COLO668 (cell line): Measurements from ENCODE around the gene NSF.
A peak's percentile ranks its signal among the peaks of the same experiment; 100 is the strongest.
"Not testable (repeated sequence)": the region's sequence is repeated elsewhere in the genome, so short reads cannot be mapped to it uniquely, and the experiment has no call there.

Source experiments
- DNase-seq: peaks from one replicate; lab custom pipeline; 2025; ENCODE audit not compliant: unreplicated experiment; lab: John Stamatoyannopoulos, UW

The NSF gene

DNA sequence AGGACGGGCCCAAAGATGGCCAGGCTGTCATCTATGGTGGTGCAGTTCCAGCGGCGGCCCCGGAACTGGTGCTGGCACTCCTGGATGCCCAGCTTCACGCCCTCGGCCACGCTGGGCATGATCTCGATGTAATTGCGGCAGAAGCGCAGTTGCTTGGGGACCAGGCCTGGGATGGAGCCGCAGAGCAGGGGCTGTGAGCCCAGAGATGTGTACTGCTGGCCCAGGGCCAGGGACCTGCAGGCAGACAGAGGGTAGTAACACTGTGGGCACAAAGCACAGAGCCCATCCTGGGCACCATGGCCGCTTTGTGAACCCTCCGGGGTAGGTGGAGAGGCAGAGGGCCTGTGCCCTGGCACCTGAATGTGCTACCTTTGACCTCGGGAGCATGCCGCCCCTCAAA lies 183.2 kb downstream of the NSF start:
- DNase-seq = no peak

DNA sequence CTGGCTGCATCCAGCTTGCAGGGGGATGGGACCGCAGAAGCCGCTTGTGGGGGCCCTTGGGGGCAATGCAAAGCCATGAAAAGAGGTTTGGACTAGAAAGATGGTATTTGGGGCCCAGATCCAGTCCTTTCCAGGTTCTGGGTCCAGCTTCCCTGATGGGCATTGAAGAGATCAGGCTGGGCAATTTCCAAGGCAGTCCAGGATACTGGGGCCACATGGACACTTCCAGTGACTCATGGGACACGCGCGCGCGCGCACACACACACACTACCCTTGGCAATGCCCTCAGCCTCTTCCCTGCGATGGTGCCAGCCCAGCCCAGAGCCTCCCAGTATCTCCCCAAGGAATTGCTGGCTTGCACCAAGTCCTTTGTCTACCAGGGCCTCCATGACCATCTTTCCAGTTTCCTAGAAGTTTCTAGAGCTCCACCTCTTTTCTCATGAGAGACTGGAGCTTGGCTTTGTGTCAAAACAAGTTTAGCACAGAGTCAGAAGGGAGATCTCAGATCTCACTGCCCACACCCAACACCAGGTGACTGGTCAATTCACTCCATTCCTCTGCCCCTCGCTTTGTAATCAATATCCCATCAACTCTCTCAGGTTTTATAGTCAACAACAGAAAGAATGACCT lies 183.8 kb downstream of the NSF start:
- no peak for DNase-seq

DNA sequence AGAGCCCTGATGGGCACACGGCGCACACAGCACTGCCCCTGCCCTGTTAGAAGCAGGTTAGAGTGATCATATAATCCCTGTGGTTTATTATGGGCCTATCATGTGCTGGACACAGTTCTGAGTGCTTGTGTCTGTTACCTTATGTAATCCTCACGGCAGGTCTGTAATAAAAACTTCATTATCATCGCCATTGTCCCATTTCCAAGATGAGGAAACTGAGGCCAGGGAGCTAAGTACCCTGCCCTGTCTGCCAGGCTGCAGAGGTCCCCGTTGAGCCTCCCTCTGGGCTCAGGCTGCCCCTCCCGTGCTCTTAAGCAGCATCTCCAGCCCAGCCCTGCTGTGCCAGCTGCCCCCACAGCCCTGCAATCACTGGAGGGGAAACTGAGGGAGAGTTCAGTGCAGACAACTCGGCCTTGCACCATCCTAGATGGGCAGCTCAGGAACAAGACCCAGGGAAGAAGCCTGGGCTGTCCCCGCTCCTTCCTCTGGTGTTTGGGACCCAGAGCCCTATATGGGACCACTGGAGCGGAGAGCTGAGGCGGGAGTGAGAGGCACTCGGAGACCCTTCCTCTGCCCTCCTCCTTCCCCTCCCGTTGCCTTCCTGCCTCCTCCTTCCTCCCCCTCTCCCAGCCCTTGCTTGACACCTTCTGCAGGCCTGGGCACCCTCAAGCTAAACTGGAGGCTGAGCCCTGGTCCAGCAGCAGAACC lies 186.0 kb downstream of the NSF start:
- no peak for DNase-seq

DNA sequence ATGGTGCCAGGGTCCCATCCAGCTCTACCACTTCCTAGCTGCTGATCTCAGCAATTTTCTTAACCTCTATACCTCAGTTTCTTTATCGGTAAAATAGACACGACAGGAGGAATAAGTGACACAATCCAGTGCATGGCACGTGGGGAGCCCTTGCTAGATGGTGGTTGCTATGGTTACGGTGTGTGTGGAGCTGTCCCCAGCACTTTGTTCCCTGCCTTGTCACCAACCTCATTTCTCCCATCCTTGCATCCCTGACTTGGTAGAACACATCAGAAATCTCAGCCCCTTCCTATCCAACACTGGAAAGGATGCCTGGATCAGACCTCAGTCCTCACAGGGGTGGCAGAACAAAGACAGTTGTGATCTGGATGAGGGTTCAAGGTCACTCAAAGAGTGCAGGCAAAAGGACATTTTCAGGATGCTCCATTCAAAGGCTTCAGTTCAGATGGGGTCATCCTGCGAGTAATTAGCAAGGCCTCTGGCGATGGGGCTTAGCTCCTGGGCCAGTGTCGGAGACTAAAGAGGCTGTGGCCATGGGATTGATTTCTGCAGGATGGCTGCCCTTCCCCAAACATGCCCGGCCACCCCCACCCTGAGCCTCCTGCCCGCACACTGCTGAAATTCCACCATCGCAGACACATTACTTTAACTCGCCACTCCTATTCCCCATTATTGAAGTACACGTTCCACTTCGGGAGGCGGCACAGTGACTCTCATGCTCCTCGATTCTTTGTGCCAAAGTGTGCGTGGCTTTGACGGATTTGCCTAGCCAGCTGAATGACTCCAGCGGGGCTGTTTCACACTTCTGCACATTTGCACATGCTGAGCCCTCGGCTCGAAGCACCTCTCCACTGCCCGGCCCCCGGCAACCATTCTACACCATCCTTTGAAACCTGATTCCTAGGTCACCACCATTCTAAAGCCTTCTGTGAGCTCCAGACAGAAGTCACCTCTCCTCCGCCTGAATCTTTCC lies 187.8 kb downstream of the NSF start:
- no peak for DNase-seq

DNA sequence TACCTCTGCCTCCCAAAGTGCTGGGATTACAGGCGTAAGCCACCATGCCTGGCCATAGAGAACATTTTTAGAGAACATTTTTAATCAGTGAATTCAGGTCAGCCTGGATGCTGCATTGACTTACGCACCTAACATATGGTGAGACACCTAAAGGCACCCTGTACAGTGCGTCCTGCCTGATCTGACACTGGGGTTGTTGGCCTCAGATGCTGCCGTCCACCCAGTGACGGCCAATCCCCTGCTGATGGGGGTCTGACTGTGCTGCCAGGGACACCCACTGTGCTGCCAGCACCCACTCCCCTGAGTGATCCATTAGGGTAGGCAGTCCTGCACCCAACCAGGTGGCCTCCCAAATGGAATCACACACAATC lies 189.5 kb downstream of the NSF start:
- DNase-seq = no peak

DNA sequence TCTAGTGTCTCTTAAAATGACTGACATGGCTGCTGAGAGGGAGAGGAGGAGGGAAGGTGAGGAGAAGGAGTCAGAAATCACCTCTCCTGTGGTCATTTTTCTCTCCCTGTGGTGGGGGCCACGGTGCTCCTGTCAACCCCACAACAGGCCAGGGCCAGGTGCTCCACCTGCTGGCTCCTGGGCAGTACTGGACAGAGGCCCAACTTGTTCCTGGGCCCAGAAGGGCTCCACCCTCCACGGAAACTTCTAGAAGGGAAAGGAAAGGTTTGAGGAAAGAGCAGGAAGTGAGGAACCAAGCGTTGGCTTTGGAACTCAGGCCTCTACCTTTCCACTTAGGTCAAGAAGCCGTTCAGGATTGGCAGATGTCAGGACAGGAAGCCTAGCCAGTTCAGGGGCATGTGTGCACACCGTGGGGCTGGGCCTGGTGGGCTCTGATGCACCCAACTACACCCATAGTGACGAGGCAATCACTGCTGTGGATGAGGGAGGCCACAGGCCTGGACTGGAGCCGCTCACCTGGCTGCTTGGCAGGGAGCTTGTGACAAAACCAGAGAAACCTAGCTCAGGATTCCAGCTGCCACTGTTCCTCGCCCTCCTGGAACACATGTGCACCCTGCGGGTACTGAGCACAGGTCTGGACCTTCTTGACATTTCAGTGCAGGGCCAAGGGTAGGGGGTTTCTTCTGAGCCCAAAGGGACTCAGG lies 191.9 kb downstream of the NSF start:
- peak; percentile 10 for DNase-seq

DNA sequence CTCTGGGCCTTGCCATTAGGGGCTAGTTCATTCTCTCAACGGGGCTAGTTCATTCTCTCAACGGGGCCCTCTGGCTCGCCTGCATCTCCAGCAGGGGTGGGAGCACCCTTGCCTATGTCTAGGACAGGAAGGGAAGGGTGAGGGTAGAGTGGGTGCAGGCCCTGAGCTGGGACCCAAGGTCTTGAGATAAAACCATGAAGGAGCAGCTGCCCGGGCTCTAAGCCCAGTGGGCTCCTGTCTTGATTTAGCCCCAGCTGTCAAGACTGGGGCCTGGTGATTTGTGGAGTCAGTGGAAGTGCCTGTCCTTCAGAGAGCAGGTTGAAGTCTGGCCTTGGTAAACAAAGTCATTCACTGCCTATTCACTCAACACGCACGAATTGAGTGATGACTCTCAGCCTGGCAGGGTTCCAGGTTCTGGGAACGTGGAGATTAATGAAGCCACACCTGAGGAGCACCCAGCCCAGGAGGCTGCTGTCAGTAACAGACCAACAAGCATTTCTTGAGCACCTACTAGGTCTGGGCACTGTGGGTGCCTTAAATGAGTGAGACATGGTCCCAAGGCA lies 192.6 kb downstream of the NSF start:
- DNase-seq = peak; percentile 71

DNA sequence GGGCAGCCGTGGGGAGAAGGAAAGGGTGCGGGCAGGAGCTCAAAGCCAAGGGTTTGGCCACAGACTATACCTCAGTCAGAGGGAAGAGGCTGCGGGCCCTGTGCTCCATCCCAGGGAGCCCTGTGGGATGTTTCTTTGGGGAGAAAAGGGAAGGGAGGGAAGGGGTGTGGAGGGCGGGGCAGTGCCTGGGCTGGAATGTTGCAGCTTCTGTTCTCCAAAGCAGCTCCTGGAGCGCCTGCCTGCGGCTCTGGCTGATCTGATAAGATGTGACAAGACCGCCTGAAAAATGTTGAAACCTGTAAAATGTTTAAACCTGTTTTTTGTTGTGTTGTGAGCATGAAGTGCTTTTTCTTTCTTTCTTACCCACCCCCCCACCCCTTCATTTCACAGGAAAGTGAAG lies 195.2 kb downstream of the NSF start:
- no peak for DNase-seq

DNA sequence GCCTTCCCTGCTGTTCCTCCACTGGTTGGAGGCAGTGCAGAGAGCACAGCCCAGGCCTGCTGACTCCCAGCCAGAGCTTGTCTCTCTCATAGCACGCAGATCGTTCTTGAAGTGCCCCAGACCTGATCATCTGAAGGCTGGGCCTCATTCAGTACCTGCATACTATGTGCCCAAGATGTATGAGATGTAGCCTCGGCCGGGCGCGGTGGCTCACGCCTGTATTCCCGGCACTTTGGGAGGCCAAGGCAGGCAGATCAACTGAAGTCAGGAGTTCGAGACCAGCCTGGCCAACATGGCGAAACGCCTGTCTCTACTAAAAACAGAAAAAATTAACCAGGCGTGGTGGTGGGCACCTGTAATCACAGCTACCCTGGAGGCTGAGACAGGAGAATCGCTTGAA lies 197.0 kb downstream of the NSF start:
- no peak for DNase-seq

DNA sequence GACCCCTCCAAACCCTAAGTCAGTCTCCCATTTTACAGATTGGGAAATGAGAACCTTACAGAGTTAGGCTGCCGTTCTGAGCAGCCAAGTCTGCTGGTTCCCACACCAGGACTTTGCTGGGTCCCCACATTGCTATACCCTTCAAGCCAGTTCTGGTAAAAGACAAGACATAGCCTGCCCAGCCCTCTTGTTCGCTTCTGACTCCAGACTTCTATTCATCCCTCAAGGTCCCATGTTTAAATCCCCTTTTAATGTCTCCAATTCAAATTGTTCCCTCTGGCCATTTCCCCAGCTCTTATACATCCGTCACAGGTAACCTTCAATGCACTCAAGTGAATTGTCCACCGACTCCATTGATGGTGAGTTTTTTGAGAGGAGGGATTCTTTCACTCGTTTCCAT lies 197.8 kb downstream of the NSF start:
- DNase-seq = no peak

DNA sequence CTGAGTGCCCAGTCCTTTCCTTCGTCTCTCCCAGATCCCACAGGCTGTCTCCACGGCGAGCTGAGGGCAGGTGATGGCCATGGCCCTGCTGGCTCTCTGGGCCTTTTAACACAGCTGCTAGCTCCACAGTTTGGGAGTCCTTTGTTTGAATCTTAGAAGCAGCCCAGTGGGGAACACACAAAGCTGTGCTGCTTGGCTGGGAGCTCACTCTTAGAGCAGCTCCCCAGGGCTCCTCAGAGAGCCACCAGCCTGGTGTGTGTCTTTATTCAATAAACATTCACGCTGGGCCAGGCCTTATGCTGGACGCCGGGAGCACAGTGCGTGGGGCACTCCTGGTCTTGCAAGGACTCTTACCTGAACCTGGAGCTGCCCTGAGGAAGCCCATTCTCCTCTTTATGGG lies 198.3 kb downstream of the NSF start:
- DNase-seq = no peak

DNA sequence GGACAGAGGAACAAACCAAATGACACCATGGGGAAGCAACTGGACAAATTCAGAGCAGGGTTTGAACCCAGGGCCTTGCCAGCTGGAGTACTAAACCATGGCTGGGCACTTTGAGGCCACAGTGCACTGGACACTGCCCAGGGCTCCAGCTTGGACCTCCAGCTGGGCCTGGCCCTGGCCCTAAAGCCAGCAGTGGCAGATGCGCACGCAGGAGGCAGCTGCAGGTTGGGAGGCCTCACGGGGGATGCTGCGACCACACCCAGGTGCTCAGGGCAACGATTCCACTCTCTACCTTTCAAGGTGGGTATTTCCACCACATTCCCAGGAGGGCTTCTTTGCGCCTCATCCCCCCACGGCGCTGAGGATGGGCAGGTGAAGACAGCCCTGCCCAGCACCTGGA lies 199.1 kb downstream of the NSF start:
- DNase-seq = no peak

DNA sequence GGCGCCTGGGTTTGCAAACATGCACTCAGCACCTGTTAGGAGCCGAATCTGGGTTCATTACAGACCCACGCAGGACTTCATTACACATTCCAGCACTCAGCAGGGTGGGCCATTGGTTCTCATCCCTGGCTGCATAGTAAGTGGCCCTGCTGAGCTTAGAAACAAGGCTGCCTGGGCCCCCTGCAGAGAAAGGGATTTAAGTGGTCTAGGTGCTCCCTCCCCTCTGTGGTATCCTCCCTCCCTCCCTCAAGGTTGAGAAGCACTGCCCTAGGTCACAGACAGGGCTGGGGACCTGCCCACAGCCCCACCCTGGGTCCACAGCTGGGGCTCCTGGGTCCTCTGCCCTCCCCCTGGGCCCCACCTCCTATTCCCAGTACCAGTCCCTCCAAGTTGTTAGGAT lies 199.7 kb downstream of the NSF start:
- no peak for DNase-seq

DNA sequence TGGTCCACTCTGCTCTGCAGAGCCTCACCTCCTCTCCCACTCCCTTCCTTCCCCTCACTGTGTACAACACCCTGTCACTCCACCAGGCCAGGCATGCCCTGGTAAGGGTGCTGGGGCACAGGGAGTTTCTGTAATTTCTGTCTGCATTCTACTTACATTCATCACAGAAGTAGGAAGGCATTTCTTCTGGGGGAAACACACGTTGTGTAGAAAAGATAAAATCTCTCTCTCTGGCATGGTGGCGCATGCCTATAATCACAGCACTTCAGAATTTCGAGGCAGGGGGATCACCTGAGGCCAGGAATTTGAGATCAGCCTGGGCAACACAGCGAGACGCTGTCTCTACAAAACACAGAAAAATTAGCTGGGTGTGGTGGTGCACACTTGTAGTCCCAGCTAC lies 201.1 kb downstream of the NSF start:
- no peak for DNase-seq

DNA sequence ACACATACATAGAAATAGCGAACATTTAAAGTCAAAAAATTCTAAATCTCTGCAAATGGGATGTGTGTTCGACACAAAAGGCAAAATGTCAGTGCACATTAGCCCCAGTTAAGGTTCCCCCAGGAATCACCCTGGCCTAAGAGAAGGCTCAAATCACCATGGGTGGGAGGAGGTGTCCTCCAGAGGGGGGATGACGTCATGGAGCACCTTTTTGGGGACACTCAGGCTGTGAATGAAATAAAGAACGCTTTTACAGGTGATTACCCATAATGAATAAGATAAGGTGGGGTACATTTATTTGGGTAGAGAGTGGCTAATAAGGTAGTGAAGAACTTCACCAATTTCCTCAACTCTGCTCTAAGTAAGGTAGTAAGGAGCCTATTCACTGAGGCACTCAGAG lies 201.6 kb downstream of the NSF start:
- no peak for DNase-seq

DNA sequence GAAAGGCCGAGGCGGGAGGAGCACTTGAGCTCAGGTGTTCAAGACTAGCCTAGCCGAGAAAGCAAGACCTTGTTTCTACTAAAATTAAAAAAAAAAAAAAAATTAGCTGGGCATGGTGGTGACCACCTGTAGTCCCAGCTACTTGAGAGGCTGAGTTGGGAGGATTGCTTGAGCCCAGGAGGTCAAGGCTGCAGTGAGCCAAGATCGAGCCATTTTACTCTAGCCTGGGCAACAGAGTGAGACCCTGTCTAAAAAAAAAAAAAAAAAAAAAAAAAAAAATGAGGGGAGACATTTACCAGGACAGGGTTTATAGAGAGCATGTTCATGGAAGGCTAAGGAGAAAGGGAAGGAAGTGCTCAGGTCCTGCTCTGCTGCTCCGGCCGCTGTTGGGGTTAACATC lies 202.6 kb downstream of the NSF start:
- not testable (repeated sequence) for DNase-seq

DNA sequence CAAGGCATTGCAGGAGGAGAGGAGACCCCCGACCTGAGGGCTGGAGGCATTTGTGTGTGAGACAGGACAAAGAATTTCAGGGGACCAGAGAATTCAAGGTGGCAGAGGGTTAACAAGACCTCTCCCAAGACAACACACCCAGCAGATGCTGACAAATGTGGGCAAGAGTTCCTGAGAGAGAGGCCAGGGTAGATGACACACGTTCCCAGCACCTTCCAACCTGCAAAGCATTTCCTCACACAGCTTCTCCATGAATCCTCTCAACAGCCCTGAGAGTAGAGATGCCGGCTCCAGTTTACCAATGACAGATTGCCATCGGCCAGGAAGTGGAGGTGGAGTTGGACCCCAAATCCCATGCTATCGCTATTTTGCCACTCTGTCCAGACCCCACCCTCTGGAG lies 203.1 kb downstream of the NSF start:
- DNase-seq = no peak

DNA sequence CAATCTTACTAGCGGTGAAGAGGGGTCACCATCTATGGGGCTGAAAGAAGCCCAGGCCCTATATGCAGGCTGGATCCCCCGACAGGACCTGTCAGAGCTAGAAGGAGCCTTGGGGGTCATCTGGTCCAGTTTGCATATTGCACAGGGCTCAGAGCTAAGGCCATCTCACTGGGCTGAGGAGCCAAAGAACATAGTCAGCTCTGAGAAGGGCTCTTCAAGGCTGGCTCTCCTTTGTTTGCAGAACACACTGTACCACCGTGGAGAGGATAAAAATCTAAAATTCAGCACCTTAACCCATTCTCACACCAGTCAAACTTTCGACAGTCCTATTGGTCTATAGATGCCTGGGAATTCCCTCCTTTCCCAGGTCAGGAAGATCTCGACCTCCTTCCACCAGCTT lies 203.8 kb downstream of the NSF start:
- DNase-seq = no peak

DNA sequence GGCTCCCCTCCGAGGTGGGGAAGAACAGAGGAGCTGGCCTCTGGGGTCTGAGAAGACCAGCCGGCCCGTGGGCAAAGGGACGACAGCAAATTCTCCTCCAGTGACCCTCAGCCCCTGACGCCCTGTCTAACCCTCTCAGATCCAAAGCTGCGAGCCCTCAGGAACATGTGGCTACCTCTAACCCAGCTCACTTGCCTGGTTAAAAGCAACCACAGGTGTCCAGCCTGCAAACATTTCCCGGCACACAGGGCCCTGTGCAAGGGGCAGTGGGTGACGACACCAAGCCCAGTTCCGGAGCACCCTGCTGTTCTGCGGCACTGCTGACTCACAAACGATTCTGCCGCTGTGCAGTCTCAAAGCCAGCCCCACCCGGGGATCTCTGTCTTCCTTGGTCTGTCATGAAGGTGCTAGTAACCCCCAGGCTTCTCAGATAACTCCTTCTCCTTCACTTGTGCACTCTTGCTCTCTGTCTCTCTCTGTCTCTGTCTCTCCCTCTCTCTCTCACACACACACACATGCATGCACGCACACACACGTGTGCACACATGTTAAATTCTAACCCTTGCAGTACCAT lies 205.0 kb downstream of the NSF start:
- peak; percentile 21 for DNase-seq

DNA sequence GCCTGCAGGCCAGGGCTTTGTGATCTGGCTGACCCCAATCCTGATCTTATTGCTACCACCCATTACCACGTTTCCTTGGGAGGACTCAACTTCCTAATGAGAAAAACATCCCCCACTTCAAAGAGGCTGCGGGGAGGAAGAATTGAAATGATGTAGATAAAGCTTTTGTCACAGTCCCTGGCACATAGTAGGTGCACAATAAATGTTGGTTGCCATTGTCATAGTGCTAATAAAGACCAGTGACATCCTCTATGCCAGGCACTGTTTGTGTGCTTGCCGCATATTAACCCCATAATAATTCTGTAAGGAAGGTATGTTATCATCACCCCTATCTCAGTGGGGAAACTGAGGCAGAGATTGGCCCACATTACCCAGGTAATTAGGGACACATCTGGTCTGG lies 205.6 kb downstream of the NSF start:
- DNase-seq = no peak

DNA sequence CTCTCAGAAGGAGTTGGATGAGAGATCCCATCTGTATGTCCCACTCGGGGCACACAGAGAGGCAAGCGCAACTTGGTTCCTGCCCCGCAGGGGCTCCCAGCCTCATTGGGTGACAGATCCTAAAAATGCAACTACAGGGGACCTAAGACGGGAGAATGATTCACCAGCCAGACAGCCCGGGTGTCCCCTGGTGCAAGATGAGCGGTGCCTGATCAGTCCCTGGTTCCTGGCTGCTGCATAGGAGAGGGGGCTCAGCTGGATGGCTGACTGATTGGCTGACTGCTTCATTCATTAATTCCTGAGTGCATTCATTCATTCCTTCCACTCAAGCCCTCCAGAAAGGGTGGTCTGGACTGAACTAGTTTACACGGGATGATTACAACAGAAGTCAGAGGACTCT lies 206.1 kb downstream of the NSF start:
- DNase-seq = no peak
